Left ventricle myocardium inferior (tissue), 1 donor: ENCODE measurements around the gene CDH22. TPM values are rescaled to one million over a fixed set of nuclear protein-coding genes. Genes with fewer than 3 reads are reported as not detected.

Source experiments
- DNase-seq: peaks from one replicate; pipeline ENCODE4 v3.0.0-alpha.2; 2020
- H3K27ac ChIP-seq: fragments of 200-600 bp; replicated peaks from 2 replicates; pipeline ENCODE4 v1.8.0; 2021
- H3K27me3 ChIP-seq: fragments of 200-600 bp; 2 replicates; pipeline ENCODE4 v1.8.0; 2021; ENCODE audit warnings: low read depth
- H3K36me3 ChIP-seq: fragments of 200-600 bp; 2 replicates; pipeline ENCODE4 v1.8.0; 2021
- H3K4me1 ChIP-seq: fragments of 200-600 bp; 2 replicates; pipeline ENCODE4 v1.8.0; 2021
- H3K4me3 ChIP-seq: fragments of 200-600 bp; 2 replicates; pipeline ENCODE4 v1.8.0; 2021; ENCODE audit warnings: mild to moderate bottlenecking, moderate library complexity
- H3K9me3 ChIP-seq: fragments of 200-600 bp; replicated peaks from 2 replicates; pipeline ENCODE4 v1.8.0; 2021
- CTCF ChIP-seq: fragments of 200-600 bp; IDR thresholded peaks from 2 replicates; pipeline ENCODE4 v1.8.0; 2021; ENCODE audit warnings: antibody characterized with exemption, mild to moderate bottlenecking, borderline replicate concordance
- intact Hi-C: fragments of 100-400 bp; cut with micrococcal nuclease; formaldehyde crosslinking; loops from one replicate; pipeline ENCODE4 v1.11.0; 2022
- total RNA-seq: library from RNA; stranded (reverse); fragmentation: NEBNext Ultra II Directional; extraction: Animal tissue kit (Norgen Biotek cat#: 25700); gene quantifications from one replicate; pipeline ENCODE4 v1.2.1, GENCODE V29; 2021
- donor health status: DM: no; HTN: yes; CAD: no; lungs with severe emphysema.

Gene CDH22
- total RNA-seq, 1 donor from 2014 or later: 2.3 TPM

GRCh38 chr20:46169245-46170171, 138.8 kb downstream of the CDH22 start:
- TF ChIP-seq CTCF: no peak
- DNase-seq: no peak
- Histone ChIP-seq H3K4me3 (no peak overlapping the region), H3K27ac (no peak overlapping the region), H3K4me1 (peaks cover 8% of the 10 kb centered on the region), H3K9me3 (no peaks in the 10 kb centered on the region), H3K27me3 (peaks cover 85% of the 10 kb centered on the region), H3K36me3 (no peaks in the 10 kb centered on the region)
- intact Hi-C loops: loop anchor here (10.0 kb wide), 1 partner anchor 145 kb away; the partner anchor contains the start of gene SLC12A5

- no peaks in the 10 kb centered on the region for H3K9me3 ChIP-seq
- intact Hi-C loops: no loop called here
- no peaks in the 10 kb centered on the region for H3K36me3 ChIP-seq
- no peak for TF ChIP-seq CTCF
- no peak overlapping the region for H3K27ac ChIP-seq
- peaks cover 75% of the 10 kb centered on the region for H3K27me3 ChIP-seq
- no peak overlapping the region for H3K4me3 ChIP-seq
- no peak for DNase-seq
- peaks cover 4% of the 10 kb centered on the region for H3K4me1 ChIP-seq
Measured at GRCh38 chr20:46168438-46168837, 139.9 kb downstream of the CDH22 start.

GRCh38 chr20:46167080-46167479, 141.2 kb downstream of the CDH22 start:
- H3K27me3 ChIP-seq: peaks cover 75% of the 10 kb centered on the region
- no peak for TF ChIP-seq CTCF

GRCh38 chr20:46164254-46164653, 144.0 kb downstream of the CDH22 start:
- H3K9me3 ChIP-seq: no peaks in the 10 kb centered on the region
- intact Hi-C loops: no loop called here
- no peak overlapping the region for H3K27ac ChIP-seq
- H3K4me3 ChIP-seq: no peak overlapping the region
- H3K4me1 ChIP-seq: no peaks in the 10 kb centered on the region
- H3K27me3 ChIP-seq: peaks cover 76% of the 10 kb centered on the region
- DNase-seq: no peak
- TF ChIP-seq CTCF: no peak
- no peaks in the 10 kb centered on the region for H3K36me3 ChIP-seq

More at GRCh38 chr20:46167080-46167479, 141.2 kb downstream of the CDH22 start:
- no peaks in the 10 kb centered on the region for H3K9me3 ChIP-seq
- DNase-seq: no peak
- intact Hi-C loops: no loop called here
- H3K4me1 ChIP-seq: peaks cover 2% of the 10 kb centered on the region
- no peak overlapping the region for H3K27ac ChIP-seq
- no peak overlapping the region for H3K4me3 ChIP-seq
- no peaks in the 10 kb centered on the region for H3K36me3 ChIP-seq

GRCh38 chr20:46161921-46162320, 146.4 kb downstream of the CDH22 start:
- no peak for TF ChIP-seq CTCF
- no peaks in the 10 kb centered on the region for H3K9me3 ChIP-seq
- no peak for DNase-seq
- H3K4me1 ChIP-seq: no peaks in the 10 kb centered on the region
- peaks cover 83% of the 10 kb centered on the region for H3K27me3 ChIP-seq
- H3K36me3 ChIP-seq: no peaks in the 10 kb centered on the region
- H3K27ac ChIP-seq: no peak overlapping the region
- no peak overlapping the region for H3K4me3 ChIP-seq
- intact Hi-C loops: no loop called here
